GM12801 (cell line): ENCODE results near the gene ZNF77.

ENCODE experiments used
- TF ChIP-seq, protein P1 (sequence below): IDR thresholded peaks from one replicate; pipeline ENCODE4 v1.5.1; 2011; ENCODE audit warnings: control low read depth; ENCODE audit not compliant: insufficient read length; ENCODE audit errors: extremely low read depth

Gene ZNF77

DNA sequence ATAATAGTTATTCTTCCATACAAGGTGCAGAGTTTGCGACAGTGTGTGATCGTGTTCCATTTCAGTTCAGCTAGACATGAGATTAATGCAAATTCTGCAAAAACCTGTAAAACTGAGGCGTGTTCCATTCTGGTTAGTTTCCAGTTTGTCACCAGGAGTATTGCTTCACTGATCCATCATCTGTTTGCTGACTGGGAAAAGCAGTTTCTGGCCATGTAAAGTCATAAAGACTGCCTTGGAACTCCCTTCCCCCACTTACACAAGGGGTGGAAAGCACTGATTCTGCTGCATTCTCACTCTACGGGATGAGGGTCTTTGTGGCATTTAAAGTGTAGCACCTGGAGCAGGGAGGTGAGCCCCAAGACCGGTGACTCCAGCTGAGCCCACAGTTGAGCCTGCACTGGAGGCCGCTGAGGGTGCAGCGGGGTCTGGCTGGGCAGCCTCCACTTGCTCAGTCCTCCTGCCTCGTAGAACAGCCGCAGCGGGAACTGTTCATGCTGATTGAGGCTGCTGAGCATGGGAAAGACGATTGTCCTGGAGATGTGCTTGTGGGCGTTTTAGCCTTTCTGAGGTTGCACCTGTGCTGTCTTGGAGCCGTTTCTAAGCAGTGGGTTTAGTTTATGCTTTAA lies 42.1 kb downstream of the ZNF77 start:
- TF ChIP-seq, protein P1, sequence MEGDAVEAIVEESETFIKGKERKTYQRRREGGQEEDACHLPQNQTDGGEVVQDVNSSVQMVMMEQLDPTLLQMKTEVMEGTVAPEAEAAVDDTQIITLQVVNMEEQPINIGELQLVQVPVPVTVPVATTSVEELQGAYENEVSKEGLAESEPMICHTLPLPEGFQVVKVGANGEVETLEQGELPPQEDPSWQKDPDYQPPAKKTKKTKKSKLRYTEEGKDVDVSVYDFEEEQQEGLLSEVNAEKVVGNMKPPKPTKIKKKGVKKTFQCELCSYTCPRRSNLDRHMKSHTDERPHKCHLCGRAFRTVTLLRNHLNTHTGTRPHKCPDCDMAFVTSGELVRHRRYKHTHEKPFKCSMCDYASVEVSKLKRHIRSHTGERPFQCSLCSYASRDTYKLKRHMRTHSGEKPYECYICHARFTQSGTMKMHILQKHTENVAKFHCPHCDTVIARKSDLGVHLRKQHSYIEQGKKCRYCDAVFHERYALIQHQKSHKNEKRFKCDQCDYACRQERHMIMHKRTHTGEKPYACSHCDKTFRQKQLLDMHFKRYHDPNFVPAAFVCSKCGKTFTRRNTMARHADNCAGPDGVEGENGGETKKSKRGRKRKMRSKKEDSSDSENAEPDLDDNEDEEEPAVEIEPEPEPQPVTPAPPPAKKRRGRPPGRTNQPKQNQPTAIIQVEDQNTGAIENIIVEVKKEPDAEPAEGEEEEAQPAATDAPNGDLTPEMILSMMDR = no peak

DNA sequence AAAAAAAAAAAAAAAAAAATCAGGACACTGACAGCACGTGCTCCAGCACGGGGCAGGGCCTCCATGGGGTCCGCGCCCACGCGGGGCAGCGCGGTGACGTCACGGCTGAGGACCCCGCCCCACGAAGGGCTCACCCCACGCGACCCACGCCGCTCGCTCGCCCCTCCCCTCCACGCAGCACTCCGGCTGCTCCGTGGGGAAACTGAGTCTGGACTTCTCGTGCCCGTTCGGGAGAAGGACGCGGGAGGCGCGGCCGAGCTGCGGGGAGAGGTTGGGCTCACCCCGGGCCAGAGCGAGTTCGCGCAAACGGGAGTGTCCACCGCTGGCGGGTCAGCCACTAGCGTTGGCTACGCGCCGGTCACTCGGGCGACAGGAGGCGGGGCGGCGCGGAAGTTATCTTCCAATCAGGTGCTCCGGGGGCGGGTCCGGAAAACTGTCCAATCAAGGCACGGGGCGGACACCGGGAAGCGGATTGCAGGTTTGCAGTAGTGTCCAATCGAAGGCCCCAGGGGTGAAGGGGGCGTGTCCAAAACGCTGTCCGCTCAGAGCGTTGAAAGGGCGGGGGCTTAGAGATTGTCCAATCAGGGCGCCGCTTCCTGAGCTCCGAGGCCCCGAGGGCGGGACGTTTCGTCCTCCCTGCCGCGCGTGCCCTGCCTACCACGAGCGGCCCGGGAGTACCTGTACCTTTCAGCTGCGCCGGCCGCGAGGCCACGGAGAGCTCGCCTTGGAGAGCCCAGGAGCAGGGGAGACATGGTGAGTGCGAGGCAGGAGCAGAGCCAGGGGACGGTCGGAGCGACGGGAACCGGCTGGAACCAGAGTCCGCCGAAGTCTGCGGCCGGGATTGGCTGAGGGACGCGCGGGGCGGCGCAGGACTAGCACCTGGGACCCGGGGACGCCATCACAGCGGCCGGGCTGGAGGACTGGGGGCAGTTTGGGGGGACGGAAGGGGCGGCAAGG lies 44.2 kb downstream of the ZNF77 start, which contains the start of gene ZNF57:
Gene ZNF57 (plus strand): TSS at position 633 of the 957 bp plus-strand sequence. CDS start 118 bp downstream, at position 751.
- TF ChIP-seq, protein P1 = no peak

- TF ChIP-seq, protein P1 = no peak
Observed at GRCh38 chr19:2896694-2897093, 48.1 kb downstream of the ZNF77 start.

- TF ChIP-seq, protein P1 = no peak
Observed at GRCh38 chr19:2888731-2889224, 56.0 kb downstream of the ZNF77 start.

GRCh38 chr19:2887391-2887914 lies 57.3 kb downstream of the ZNF77 start:
- TF ChIP-seq, protein P1 = no peak

DNA sequence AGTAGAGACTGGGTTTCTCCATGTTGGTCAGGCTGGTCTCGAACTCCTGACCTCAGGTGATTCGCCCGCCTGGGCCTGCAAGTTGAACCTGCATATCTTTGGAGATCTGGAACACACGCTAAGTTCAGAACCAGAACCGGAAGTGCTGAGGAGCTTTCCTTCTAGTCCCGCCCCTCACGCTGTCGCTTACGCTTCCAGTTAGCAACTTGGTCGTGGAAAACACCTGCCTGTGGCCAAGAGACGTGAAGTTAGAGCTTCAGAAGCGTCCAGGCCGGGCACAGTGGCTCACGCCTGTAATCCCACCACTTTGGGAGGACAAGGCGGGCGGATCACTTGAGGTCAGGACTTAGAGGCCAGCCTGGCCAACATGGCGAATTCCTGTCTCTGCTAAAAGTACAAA lies 59.0 kb downstream of the ZNF77 start:
- TF ChIP-seq, protein P1 = no peak
